H1 (cell line): ENCODE measurements around the gene PLXDC2.

Experiments
- GABPA ChIP-seq: IDR thresholded peaks from 2 replicates; pipeline ENCODE4 v1.6.1; 2011; ENCODE audit warnings: mild to moderate bottlenecking, low read length, moderate library complexity, borderline replicate concordance; ENCODE audit not compliant: insufficient read depth
- POLR2A ChIP-seq, 2 experiments: IDR thresholded peaks; 1 replicate in 1 of 2; 2 replicates in 1 of 2; pipeline ENCODE4 v1.6.1; 2011; ENCODE audit warnings: low read depth in 2 of 2, low read length in 2 of 2, mild to moderate bottlenecking in 2 of 2; ENCODE audit errors: control extremely low read depth in 1 of 2
- POLR2AphosphoS5 ChIP-seq: IDR thresholded peaks from 2 replicates; pipeline ENCODE4 v1.6.1; 2011; ENCODE audit warnings: low read depth, low read length
- RAD21 ChIP-seq, 2 experiments: IDR thresholded peaks in 1 of 2; conservative IDR thresholded peaks in 1 of 2; 2 replicates each; pipeline ENCODE4 v1.6.1; 2011; ENCODE audit warnings: low read depth in 2 of 2, low read length in 2 of 2, improper control_type of control experiment in 1 of 2, inconsistent platforms in 1 of 2, mild to moderate bottlenecking in 1 of 2, moderate library complexity in 1 of 2
- RXRA ChIP-seq: IDR thresholded peaks from 2 replicates; pipeline ENCODE4 v1.6.1; 2011; ENCODE audit warnings: low read depth, mild to moderate bottlenecking, low read length, moderate library complexity; ENCODE audit not compliant: insufficient read depth
- TF ChIP-seq, protein P1 (sequence below), 3 experiments: IDR thresholded peaks; 1 replicate in 2 of 3; 2 replicates in 1 of 3; pipeline versions ENCODE4 v1.5.1 to v1.6.1; 2011; ENCODE audit warnings: low read length in 3 of 3, mild to moderate bottlenecking in 3 of 3, inconsistent platforms in 2 of 3, low read depth in 1 of 3, moderate library complexity in 1 of 3; ENCODE audit not compliant: insufficient read depth in 1 of 3; ENCODE audit errors: control extremely low read depth in 1 of 3

GRCh38 chr10:20162123-20162522, 345.9 kb downstream of the PLXDC2 start:
- TF ChIP-seq, protein P1, sequence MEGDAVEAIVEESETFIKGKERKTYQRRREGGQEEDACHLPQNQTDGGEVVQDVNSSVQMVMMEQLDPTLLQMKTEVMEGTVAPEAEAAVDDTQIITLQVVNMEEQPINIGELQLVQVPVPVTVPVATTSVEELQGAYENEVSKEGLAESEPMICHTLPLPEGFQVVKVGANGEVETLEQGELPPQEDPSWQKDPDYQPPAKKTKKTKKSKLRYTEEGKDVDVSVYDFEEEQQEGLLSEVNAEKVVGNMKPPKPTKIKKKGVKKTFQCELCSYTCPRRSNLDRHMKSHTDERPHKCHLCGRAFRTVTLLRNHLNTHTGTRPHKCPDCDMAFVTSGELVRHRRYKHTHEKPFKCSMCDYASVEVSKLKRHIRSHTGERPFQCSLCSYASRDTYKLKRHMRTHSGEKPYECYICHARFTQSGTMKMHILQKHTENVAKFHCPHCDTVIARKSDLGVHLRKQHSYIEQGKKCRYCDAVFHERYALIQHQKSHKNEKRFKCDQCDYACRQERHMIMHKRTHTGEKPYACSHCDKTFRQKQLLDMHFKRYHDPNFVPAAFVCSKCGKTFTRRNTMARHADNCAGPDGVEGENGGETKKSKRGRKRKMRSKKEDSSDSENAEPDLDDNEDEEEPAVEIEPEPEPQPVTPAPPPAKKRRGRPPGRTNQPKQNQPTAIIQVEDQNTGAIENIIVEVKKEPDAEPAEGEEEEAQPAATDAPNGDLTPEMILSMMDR (IDR thresholded peaks at IDR 0.05; ENCODE audit: control extremely low read depth in 1 of 3, insufficient read depth in 1 of 3, low read depth in 1 of 3, low read length in 3 of 3): no peak
- TF ChIP-seq POLR2A (IDR thresholded peaks at IDR 0.05; ENCODE audit: control extremely low read depth in 1 of 2, low read depth in 2 of 2, low read length in 2 of 2) (no peak), RXRA (no peak), POLR2AphosphoS5 (no peak), RAD21 (IDR thresholded peaks at IDR 0.05 in 1 of 2, conservative IDR thresholded peaks at IDR 0.05 in 1 of 2; ENCODE audit: low read depth in 2 of 2, low read length in 2 of 2) (no peak), GABPA (no peak)
